ENCODE results near the gene TRIM23.

TRIM23 gene

GRCh38 chr5:65562731-65563701, 61.1 kb downstream of the TRIM23 start, which contains the start of the genes CENPK and PPWD1:
Gene CENPK, minus strand, starts transcription at chr5:65563168. Its CDS starts 8,261 bp downstream, at chr5:65554907.
Gene PPWD1, plus strand, starts transcription at chr5:65563296. Its CDS starts 15 bp downstream, at chr5:65563311.
- peak; percentile 96 for FAIRE-seq

DNA sequence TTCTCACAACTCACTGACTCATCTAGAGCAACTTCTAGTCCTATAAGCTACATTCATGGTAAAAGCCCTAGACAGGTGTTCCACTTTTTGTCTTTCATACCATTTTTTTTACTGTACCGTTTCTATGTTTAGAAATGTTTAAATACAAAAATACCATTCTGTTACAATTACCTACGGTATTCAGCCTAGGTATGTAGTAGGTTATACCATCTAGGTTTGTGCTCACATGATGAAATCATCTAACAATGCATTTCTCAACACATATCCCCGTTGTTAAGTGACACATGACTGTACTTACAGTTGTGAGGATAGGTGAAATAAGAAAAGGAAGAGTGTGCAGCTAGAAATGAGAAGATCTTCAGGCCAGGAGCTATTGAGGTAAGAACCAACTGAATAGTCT, 67.4 kb downstream of the TRIM23 start:
- FAIRE-seq: no peak

DNA sequence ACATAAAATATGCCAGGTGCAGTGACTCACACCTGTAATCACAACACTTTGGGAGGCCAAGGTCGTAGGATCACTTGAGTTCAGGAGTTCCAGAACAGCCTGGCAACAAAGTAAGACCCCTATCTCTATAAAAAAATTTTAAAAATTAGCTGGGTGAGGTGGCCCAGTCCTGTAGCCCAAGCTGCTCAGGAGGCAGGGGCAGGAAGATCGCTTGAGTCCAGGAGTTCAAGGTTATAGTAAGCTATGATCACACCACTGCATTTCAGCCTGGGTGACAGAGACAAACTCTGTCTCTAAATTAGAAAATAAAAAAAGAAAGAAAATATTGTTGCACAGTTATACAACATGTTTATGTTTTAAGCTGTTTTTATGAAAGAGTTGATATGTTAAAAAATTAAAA, 68.0 kb downstream of the TRIM23 start:
- FAIRE-seq: no peak

GRCh38 chr5:65555287-65555686, 68.8 kb downstream of the TRIM23 start:
- no peak for FAIRE-seq

DNA sequence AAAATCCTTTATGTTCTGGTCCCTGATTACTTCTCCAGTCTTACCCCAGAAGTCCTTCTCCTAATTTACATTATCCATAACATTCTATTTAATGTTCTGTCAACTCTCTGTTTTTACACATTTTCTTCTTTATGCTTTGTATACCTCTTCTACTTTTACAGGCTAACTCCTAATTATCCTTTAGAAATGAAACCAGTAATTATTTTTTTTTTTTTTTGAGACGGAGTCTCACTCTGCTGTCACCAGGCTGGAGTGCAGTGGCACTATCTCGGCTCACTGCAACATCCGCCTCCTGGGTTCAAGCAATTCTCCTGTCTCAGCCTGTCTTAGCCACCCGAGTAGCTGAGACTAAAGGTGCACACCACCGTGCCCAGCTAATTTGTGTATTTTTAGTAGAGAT, 70.2 kb downstream of the TRIM23 start:
- no peak for FAIRE-seq

DNA sequence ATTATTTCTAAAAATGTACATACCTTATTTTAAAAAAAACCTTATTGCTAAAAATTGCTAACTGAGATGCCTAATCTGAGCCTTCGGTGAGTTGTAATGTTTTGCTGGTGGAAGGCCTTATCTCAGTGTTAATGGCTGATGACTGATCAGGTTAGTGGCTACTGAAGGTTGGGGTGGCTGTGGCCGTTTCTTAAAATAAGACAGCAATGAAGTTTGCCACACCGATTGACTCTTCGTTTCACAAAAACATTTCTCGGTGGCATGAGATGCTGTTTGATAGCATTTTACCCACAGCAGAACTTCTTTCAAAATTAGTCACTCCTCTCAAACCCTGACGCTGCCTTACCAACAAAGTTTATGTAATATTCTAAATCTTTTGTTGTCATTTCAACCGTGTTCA, 75.9 kb downstream of the TRIM23 start:
- no peak for FAIRE-seq

GRCh38 chr5:65546141-65546540, 78.0 kb downstream of the TRIM23 start:
- FAIRE-seq: no peak

GRCh38 chr5:65544473-65544872, 79.7 kb downstream of the TRIM23 start:
- FAIRE-seq: no peak

DNA sequence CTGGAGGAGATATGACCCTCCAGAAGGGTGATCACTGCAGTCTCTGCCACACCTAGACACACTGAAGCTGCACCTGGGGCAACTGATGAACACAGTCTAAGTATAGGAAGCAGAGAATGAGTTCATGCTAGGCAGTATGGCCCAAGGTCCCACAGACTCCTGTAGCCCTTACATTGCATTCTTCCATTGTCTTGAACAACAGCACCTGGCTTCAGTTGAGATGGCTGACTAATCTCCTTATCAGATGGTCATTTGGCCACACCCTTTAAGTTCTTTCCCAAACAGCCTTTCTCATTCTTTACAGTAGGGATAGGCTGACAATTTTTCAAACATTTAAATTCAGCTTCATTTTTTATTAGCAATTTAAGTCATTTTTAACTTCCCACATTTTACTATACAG, 84.3 kb downstream of the TRIM23 start:
- FAIRE-seq: no peak
